UCSD-AML1 (cell line): ENCODE results near the gene INO80D.
A peak's percentile ranks its signal among the peaks of the same experiment; 100 is the strongest.
"Not testable (repeated sequence)": the region's sequence is repeated elsewhere in the genome, so short reads cannot be mapped to it uniquely, and the experiment has no call there.

ENCODE experiments used
- DNase-seq: peaks from one replicate; lab custom pipeline; 2025; ENCODE audit not compliant: unreplicated experiment; lab: John Stamatoyannopoulos, UW

The INO80D gene

GRCh38 chr2:206031162-206031784 lies 54.7 kb downstream of the INO80D start:
- DNase-seq = no peak

DNA sequence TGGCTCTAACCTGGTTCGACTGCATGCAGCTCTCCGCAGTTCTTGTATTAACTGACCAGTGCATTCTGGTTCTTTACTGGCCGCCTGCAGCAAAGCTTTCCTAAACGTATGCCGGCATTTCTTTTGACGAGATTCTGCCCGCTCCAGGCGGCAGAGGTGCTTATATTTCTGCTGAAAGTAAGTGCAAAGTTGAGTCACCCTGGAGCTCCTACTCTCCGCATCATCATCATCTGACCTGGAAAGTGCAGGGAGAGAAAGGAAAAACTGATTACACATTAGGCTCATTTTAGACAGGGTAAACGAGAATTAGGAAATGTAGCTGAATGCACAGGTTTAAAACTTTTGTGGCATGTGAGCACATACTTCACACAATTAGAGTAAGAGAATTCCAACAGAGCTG lies 57.9 kb downstream of the INO80D start:
- DNase-seq = no peak

DNA sequence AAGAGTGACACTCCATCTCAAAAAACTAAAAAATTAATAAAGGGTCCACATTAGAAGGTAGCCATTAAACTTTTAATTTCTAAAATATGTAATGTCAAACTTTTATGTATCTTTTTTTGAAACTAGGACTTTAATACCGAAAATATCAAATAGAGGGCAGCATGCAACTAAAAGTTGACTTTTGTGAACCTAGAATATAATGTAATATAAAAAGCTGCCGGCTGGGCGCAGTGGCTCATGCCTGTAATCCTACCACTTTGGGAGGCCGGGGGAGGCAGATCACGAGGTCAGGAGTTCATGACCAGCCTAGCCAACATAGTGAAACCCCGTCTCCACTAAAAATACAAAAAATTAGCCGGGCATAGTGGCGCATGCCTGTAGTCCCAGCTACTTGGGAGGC lies 62.8 kb downstream of the INO80D start:
- no peak for DNase-seq

DNA sequence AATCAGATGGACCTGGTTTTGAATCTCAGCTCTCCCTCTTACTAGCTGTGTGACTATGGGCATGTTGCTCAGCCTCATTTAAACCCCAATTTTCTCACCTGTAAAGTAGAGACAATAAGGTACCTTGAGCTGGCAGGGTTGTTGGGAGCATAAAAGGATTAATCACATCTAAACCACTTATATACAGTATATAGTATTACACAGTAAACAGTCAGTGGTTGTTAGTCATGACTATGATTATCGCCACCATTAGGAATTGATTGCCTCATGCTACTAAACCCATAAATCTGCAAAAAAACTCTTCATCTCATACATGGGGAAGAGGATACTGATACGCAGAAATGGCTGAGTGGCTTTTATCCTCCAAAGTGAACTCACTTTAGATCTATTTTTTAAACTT lies 65.8 kb downstream of the INO80D start:
- no peak for DNase-seq

GRCh38 chr2:206015746-206016145 lies 70.2 kb downstream of the INO80D start:
- not testable (repeated sequence) for DNase-seq

DNA sequence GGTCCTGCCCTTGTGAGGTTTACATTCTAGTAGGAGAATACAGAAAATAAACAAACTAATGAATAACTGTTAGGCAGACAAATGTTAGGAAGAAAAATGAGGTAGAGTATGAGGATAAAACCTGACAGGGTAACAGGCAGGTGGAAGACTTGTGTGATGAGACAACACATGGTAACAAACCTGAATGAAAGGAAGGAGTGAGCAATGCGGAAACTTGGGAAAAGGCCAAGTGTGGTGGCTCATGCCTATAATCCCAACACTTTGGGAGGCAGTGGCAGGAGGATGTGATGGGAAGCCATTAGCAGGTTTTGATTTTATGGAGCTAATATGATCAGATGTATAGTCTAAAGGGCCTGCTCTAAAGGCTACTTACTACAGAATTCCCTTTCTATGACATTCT lies 74.2 kb downstream of the INO80D start:
- no peak for DNase-seq

DNA sequence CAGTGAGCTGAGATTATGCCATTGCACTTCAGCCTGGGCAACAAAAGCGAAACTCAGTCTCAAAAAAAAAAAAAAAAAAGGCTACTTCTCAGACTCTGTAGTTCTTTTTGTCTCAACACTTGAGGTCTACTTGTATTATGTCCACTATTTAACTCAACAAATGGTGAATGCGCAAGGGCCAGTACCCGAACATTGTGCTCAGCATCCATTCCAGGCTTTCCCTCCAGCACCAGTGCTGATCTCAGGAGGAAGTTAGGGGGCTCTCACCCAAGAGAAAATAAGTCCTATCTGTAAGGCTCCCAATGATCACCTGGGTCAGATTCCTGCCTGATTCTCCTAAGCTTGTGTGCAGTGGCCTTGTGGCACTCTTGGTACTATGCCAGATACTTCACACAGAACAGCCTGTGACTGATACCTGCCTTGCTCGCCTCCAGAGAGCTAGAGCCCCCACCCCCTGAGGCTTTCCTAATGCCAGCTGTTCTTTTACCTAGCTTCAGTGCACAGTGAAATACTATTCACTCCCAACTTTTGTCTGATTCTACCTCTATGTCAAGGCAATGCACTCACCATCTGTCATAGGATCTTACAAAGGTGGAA lies 74.9 kb downstream of the INO80D start:
- DNase-seq = no peak

DNA sequence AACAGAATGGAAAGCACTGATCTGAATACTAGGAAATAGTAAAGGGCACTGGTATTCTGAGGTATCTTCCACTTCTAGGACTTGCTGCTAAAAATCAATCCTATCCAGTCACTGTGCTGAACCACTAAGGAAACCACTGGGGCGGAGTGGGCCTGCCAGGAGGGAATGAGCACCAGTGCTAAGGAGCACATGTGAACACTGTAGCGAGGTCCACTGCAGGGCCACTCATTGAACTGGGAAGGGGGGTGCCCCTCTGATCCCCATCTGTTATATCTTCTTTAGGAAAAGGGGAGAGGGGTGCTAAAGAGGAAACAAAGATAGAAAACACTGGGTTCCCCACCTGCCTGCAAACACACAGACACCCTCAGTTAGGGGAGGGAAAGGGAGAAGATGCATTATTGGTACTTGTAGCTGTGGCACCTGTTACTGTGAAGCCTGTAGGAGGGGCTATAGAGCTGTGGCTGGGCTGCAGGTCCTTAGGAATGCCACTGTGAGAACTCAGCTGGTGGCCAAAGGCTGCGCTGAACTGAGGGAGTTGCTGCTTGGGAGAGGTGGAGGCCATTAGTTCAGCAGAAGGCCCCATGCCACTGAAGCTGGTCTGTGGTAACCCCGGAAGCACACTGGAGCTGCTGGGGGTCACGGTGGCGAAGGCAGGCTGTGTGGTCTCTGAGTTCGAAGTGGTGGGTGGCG lies 81.8 kb downstream of the INO80D start:
- DNase-seq = peak; percentile 20

- no peak for DNase-seq
Measured at GRCh38 chr2:206002440-206002839, 83.5 kb downstream of the INO80D start.

- DNase-seq = no peak
Measured at GRCh38 chr2:206001912-206002311, 84.1 kb downstream of the INO80D start.

DNA sequence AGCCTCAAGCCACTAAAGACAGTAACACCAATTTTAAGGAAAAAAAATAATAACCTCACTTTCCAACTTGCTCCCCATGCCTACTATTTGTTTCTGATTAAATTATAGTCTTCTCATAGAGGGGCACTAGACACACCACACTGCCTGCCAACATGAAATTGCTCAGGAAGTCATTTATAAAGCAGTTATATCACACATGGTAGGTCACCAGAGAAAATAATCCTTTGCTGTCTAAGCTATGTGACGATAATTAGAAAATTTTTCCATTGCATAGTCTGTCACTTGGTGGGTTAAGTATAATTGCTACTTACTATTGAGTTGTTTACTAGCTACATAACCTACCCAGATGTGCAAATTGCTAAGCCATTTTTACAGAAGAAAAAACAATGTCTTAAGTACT lies 85.2 kb downstream of the INO80D start:
- DNase-seq = no peak

- no peak for DNase-seq
Measured at GRCh38 chr2:205998583-205998982, 87.4 kb downstream of the INO80D start.

DNA sequence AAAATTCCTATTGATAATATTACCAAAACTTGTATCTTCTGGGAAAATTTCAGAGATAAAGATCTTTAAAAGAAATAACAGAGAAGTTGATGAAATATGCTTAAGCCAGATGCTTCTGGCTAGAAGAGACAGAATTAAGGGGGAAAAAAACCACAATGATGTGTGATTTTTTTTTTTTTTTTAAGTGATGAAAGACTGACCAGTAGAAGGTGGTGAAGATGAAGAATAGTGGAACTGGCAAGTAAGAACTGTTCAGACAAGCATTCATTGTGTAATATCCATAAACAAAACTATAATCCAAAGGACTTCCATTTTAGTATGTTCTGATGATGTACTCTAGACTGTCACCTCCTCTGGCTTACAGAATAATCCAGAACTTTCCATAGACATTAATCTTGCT lies 89.8 kb downstream of the INO80D start:
- DNase-seq = no peak

DNA sequence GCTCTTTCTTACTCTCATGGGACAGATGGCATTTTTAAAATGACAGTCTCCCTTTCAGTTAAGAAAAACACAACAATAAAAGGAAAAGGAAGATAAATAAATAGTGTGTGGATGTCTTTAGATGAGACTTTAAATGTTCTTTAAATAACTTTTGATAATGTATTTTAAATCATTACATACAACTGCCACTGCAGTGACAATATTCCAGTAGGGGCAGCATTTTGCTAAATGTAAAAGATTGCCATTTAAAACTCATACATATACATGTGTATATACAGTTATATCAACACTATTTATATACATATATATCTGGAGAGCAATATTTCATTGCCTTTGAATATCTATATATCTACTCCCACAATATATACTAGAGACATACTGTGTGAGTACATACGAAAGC lies 90.7 kb downstream of the INO80D start:
- DNase-seq = no peak

GRCh38 chr2:205994344-205994743 lies 91.6 kb downstream of the INO80D start:
- no peak for DNase-seq

GRCh38 chr2:205990104-205990503 lies 95.9 kb downstream of the INO80D start:
- no peak for DNase-seq

DNA sequence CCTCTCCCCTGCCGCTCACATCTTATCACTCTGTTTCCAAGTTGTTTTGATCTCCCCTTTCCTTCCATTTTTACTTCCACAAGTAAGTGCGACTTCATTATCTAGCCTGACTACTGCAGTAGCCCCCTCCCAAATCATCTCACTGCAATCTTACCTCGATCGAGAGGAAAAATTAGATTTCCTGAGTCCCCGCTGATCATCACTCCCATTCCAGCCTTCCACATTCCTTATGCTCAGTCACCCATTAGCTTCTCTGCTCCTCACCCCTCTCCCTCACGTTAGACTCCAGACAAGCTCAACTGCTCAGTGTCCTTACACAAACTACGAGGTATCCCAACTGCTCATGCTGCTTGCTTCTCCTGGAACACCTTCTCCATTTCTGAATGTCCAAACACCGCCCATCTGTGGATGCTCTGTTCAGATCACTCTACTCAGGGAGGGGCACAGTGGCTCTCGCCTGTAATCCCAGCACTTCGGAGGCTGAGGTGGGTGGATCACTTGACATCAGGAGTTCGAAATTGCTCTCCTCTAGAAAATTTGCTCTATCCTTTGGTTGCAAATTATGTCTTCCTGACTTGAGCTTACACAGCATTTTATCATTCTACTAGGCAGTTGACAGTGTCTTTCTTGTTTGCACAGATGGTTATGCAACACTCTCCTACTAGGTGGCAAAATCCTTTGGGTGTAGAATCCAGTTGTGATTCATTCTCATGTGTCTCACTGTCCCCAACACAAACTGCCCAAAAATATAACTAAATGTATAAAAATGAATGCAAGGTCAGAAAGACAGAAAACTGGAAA lies 96.5 kb downstream of the INO80D start:
- DNase-seq = no peak

DNA sequence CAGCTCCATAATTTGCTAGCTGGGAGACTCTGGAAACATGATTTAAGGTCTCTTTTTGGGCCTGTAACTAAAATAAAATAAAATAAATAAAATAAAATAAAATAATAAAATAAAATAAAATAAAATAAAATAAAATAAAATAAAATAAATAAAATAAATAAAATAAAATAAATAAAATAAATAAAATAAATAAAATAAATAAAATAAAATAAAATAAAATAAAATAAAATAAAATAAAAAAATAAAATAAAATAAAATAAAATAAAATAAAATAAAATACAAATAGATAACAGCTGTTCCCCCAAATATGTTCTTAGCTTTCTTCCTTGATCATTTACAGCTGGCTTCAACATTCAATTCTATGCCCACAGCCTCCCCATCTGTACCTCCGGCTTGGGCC lies 97.3 kb downstream of the INO80D start:
- DNase-seq = not testable (repeated sequence)

- no peak for DNase-seq
Measured at GRCh38 chr2:205988274-205988673, 97.7 kb downstream of the INO80D start.

- not testable (repeated sequence) for DNase-seq
Measured at GRCh38 chr2:205986334-205986733, 99.6 kb downstream of the INO80D start.

DNA sequence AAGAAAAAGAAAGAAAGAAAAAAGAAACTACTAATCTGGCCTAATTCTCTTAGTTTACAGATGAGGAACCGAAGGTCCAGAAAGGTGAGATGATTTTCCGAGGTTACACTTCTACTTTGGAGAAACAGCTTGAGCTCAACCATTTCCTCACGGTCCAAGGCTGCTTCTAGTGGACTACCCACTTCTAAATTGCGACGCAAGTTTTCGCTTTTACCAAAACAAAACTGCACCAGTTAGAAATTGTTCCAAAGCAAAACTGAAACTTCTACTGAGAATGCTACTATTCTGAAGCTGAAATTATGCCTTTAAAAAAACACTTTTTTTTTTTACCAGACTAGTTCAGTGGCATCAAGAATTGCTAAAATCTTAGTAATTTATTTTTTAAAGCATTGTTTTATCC lies 101.6 kb downstream of the INO80D start:
- no peak for DNase-seq
